Measurements from ENCODE around the gene LRRC2. TPM values are rescaled to one million over a fixed set of nuclear protein-coding genes. Genes with fewer than 3 reads are reported as not detected.

Gene LRRC2
- total and polyA plus RNA-seq, 9 of the 15 experiments (the other 6 are each of a cell fraction or from before 2014, with no cell fraction given), result 0.01 to 0.04 (median 0.03) TPM; not detected in 5

DNA sequence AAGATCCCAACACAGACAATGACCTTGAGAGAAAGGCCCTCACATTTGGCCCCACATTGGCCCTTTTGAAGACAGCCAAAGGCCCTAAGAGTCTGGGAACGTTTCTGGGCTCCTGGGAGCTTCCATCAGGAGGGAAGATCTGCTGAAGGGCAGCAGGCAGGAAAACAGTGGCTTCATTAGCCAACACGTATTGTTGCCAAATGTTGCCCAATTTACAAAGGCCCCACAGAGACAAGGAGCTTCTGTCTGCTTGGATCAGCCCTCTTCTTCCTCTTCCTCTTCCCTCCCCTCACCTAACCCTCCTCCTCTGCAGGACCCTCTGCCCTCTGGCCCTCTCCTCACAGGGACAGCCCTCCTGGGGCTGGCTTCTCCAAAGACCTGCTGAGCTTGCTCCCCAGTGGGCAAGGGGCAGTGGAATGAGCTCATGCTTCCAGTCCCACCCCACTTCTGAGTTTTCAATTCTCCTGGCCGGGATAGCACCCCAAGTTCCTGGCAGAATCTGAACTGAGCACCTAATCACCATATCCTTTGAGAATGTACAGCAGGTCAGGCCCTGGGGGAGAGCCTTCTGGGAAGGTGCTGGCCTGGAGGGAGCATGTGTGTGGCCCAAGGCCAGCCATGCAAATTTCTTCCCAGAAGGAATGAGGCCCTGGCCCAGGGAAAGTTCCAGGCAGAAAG, 96.3 kb downstream of the LRRC2 start:
- Histone ChIP-seq H3K79me2 (ENCODE audit: control insufficient read depth, insufficient read depth, low read length) (no peaks in the 10 kb centered on the region), H3K27me3 (ENCODE audit: control insufficient read depth in 2 of 2, insufficient read depth in 2 of 2, low read length in 2 of 2) (peaks cover 6 to 72% of the 10 kb centered on the region in 2 experiments), H3K9me3 (replicated peaks; ENCODE audit: control insufficient read depth, insufficient read depth, low read depth, low read length) (no peaks in the 10 kb centered on the region), H2AFZ (ENCODE audit: low read depth, low read length) (no peak overlapping the region), H4K20me1 (replicated peaks; ENCODE audit: control insufficient read depth, insufficient read depth, low read length) (no peaks in the 10 kb centered on the region), H3K9ac (ENCODE audit: insufficient read depth in 1 of 2, low read depth in 2 of 2, low read length in 2 of 2) (no peak overlapping the region; a peak in 1 of 4 replicates), H3K9me1 (ENCODE audit: control insufficient read depth, insufficient read depth, low read length) (no peaks in the 10 kb centered on the region), H3K36me3 (ENCODE audit: control insufficient read depth, insufficient read depth, low read length) (no peaks in the 10 kb centered on the region), H3K27ac (ENCODE audit: extremely low read depth, low read depth, low read length) (no peak overlapping the region), H3K4me2 (ENCODE audit: insufficient read depth, low read length) (no peak overlapping the region), H3K4me1 (replicated peaks in 1 of 2; ENCODE audit: control insufficient read depth in 2 of 2, insufficient read depth in 2 of 2, low read length in 2 of 2) (peaks cover 0 to under 1% of the 10 kb centered on the region in 2 experiments; a peak in 1 of 5 replicates), H3K4me3 (no peak overlapping the region)
- 0% methylated on average over 3 of the region's 3 CpGs for WGBS (ENCODE audit: insufficient coverage, low coverage, missing lambda C conversion rate)
- ATAC-seq (no peak), DNase-seq (ENCODE audit: extremely low read depth in 1 of 4, low spot score in 3 of 4) (no peak), FAIRE-seq (no peak)
- ChIA-PET POLR2A (interaction anchor here (0.6 to 1.3 kb wide), 6 partner anchors 14 to 470 kb away, joined by 3 to 6 read pairs (median 4); no protein-coding TSS in a partner anchor), CTCF (ENCODE audit: low intra/inter-chr PET ratio) (no interaction called here)
- TF ChIP-seq TRIM28 (IDR thresholded peaks at IDR 0.05), result no peak
- TF ChIP-seq ZC3H4 (CRISPR knock-in tag; IDR thresholded peaks at IDR 0.05; ENCODE audit: borderline replicate concordance), result no peak
- TF ChIP-seq, protein P1, sequence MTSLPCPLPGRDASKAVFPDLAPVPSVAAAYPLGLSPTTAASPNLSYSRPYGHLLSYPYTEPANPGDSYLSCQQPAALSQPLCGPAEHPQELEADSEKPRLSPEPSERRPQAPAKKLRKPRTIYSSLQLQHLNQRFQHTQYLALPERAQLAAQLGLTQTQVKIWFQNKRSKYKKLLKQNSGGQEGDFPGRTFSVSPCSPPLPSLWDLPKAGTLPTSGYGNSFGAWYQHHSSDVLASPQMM (CRISPR knock-in tag; IDR thresholded peaks at IDR 0.05), result no peak
- TF ChIP-seq, protein P2, sequence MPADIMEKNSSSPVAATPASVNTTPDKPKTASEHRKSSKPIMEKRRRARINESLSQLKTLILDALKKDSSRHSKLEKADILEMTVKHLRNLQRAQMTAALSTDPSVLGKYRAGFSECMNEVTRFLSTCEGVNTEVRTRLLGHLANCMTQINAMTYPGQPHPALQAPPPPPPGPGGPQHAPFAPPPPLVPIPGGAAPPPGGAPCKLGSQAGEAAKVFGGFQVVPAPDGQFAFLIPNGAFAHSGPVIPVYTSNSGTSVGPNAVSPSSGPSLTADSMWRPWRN (IDR thresholded peaks at IDR 0.05; ENCODE audit: low read depth), result no peak
- no peak for TF ChIP-seq DIDO1 (tag; IDR thresholded peaks at IDR 0.05; ENCODE audit: low read depth)
- TF ChIP-seq CBFB (CRISPR knock-in tag; IDR thresholded peaks at IDR 0.05), result no peak
- TF ChIP-seq XRCC3 (IDR thresholded peaks at IDR 0.05), result no peak
- TF ChIP-seq ZKSCAN1 (IDR thresholded peaks at IDR 0.05; ENCODE audit: low read depth, low read length), result no peak
- TF ChIP-seq, protein P3, sequence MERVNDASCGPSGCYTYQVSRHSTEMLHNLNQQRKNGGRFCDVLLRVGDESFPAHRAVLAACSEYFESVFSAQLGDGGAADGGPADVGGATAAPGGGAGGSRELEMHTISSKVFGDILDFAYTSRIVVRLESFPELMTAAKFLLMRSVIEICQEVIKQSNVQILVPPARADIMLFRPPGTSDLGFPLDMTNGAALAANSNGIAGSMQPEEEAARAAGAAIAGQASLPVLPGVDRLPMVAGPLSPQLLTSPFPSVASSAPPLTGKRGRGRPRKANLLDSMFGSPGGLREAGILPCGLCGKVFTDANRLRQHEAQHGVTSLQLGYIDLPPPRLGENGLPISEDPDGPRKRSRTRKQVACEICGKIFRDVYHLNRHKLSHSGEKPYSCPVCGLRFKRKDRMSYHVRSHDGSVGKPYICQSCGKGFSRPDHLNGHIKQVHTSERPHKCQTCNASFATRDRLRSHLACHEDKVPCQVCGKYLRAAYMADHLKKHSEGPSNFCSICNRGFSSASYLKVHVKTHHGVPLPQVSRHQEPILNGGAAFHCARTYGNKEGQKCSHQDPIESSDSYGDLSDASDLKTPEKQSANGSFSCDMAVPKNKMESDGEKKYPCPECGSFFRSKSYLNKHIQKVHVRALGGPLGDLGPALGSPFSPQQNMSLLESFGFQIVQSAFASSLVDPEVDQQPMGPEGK (CRISPR knock-in tag; IDR thresholded peaks at IDR 0.05; ENCODE audit: borderline replicate concordance), result no peak
- no peak for TF ChIP-seq ZNF589 (CRISPR knock-in tag; IDR thresholded peaks at IDR 0.05; ENCODE audit: low read depth)
- TF ChIP-seq MTA2 (IDR thresholded peaks at IDR 0.05; ENCODE audit: low read depth), result no peak
- no peak for TF ChIP-seq ZNF444 (CRISPR knock-in tag; IDR thresholded peaks at IDR 0.05)
- TF ChIP-seq NCOA6 (IDR thresholded peaks at IDR 0.05), result no peak
- no peak for TF ChIP-seq POLR2AphosphoS2 (IDR thresholded peaks at IDR 0.05; ENCODE audit: low read length)
- TF ChIP-seq ZNF212 (CRISPR knock-in tag; IDR thresholded peaks at IDR 0.05), result no peak
- TF ChIP-seq RB1 (IDR thresholded peaks at IDR 0.05; ENCODE audit: low read depth), result no peak
- in situ Hi-C loops (cut with MboI) (no loop called here), intact Hi-C loops (cut with micrococcal nuclease) (no loop called here)
- no TSS peak for BruUV-seq (replicated peaks)
